ENCODE data around the gene AIPL1.

Gene AIPL1

DNA sequence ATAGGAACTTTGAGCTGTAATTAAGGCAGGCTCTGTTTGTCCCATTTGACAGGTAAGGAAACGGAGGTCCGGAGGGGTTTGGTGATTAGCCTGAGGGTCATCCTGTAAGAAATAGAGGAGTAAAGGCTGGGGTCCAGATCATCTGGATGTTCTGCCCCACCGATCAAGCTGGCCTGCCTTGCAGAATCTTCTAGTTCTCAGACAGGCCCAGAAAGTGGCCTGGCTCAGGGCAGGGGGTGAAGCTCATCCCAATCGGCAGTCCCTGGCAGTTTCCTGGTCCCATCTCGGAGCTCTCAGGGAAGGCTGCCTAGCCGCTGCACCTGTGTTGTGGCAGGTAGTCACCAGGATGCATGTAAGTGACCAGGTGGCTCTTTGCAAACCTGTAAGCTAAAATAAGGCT lies 13.6 kb upstream of the AIPL1 start:
- no peak for DNase-seq

- DNase-seq = no peak
These were observed 11.7 kb upstream of the AIPL1 start for GRCh38 chr17:6446516-6447100.

GRCh38 chr17:6444571-6445335 lies 9.8 kb upstream of the AIPL1 start:
- no peak for DNase-seq

DNA sequence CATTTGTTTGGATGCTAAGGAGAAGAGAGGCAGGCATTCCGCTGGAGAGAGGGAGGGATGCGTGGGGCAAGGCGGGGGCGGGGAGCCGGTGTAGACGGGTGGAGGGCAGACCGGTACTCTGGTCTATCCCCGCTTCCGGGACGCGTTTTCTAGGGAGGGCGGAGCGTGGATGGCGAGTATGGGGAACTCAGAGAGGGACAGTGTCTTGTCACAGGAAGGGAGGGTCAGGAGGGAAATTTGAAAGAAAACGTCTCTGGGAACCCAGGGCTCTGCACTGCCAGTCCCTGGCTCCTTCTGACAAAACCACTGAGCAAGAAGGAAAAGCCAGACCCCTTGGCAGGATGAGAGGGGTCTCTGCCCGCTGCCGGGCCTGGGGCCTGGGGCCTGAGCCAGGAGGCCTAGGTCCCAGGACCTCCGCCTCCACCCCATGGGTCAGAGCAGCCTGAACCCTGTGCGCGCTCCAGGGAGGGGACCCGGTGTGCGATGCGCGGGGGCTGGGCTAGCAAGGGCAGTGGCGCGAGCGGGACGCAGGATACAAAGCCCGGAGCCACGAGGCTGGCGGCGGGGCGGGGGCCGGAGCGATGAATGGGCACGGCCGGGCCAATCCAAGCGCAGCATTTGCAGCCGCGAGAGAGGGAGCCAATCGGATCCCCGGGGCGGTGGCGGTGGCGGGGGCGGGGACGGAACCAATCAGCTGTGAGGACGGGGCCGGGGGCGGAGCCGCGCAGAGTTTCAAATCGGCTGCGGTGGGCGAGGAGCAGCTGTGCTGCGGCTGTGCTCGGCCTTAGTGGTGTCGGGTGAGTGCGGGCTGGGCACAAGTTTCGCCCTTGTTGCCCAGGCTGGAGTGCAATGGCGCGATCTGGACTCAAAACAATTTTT lies 9.0 kb upstream of the AIPL1 start, which contains the start of gene PIMREG:
TSS of gene PIMREG (plus strand) at position 764 of the 879 bp plus-strand sequence. CDS start 656 bp downstream, outside the sequence.
- peak; percentile 92 to 98 (median 97) for DNase-seq

GRCh38 chr17:6442775-6443174 lies 7.9 kb upstream of the AIPL1 start:
- DNase-seq = no peak

- DNase-seq = no peak
These were observed 5.0 kb upstream of the AIPL1 start for GRCh38 chr17:6439951-6440350.

DNA sequence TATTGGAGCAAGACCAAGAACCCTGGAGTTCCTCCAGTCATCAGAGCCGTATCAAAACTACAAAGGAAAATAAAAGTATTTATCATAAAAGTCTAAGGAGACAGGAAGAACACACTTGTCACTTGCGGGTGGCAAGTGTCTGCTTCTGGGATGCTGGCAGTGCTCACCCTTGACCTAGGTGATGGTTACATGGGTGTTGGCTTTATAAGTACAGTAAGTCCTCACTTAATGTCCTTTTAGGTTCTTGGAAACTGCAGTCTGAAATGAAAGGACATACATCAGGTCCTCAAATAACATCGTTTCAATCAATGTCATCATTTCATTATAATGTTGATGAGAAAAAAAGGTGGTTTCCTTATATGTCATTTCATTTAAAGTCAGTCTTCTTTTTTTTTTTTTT lies 3.0 kb upstream of the AIPL1 start:
- no peak for DNase-seq

- no peak for DNase-seq
These were observed 2.5 kb upstream of the AIPL1 start for GRCh38 chr17:6437466-6437865.

- DNase-seq = peak; percentile 71 to 84 (median 83)
These were observed 1.0 kb upstream of the AIPL1 start for GRCh38 chr17:6435968-6436367.

- DNase-seq = peak in 1 of 3 donors; percentile 17
These were observed 4.2 kb downstream of the AIPL1 start for GRCh38 chr17:6430769-6431168.

DNA sequence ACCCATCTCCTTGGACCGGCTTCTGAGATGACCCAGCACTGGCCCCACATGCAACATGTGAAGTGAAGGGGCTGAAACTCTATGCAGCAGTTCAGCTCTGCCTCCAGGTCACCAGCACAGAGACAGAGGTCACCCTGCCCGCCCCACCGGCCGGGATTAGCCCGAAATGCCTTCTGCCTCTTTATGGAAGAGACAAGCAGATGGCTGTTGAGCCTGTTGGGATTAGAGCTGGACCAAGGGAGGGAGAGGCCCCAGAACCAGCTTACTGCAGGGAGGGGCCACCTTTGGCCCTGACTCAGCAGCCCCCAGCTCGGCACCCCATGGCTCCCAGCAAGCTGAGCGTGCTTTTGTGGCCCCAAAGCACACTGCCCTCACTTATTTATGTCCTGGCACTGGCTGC lies 5.7 kb downstream of the AIPL1 start:
- no peak for DNase-seq

DNA sequence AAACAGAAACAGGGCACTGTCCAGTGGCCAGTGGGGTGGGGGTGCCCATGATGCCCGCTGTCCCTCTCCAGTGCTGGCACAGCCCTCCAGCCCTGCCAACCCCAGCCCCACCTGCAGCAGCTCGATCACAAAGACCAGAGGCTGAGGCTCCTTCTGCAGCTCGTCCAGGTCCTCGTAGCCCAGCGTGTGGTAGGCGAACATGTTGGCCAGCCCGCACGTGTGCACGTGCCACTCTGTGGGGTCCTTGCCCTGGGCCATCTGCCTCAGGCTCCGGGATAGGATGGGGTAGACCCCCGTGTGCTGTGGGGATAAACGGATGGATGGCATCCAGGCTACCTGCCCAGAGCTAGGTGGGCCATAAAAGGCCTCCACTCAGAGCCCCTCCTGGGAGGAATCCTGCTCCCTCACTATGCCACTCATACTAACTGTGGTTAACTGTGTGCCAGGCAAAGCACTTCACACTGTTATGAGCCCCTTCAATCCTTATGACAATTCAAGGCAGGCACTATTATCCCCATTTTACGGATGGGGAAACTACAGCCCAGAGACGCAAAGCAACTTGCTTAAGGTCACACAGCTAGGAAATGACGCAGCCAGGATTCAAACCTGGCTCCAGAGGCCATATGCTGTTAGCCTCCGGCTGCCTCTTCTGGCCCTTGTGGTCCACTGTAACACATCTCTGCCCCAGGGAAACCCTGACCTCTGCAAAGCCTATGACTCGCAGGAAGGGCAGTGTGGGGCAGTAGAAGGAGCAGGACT lies 6.5 kb downstream of the AIPL1 start:
- no peak for DNase-seq

DNA sequence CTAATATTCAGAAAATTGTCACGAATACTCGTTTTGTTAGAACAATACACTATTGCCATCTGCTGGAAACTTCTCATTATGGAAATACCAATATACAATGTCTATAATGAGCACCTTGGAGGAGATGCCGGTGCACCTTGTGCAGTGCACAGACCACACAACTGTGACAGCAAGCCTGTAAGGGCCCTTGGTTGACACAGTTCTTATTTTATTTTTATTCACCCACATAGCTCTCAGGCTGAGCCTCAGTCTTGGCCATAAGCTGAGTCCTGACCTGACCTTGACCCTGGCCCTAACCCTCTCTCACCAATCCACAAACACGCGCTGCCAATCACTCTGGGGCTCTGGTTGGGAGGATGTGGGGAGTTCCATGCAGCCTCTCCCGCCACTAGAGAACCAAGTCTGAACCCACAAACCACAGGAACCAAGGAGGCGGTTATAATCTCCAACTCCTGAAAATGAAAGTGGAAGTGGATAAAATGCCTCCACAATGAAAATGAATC lies 7.6 kb downstream of the AIPL1 start:
- DNase-seq = peak; percentile 73 to 80 (median 78)

GRCh38 chr17:6426356-6427101 lies 8.4 kb downstream of the AIPL1 start:
- no peak for DNase-seq

DNA sequence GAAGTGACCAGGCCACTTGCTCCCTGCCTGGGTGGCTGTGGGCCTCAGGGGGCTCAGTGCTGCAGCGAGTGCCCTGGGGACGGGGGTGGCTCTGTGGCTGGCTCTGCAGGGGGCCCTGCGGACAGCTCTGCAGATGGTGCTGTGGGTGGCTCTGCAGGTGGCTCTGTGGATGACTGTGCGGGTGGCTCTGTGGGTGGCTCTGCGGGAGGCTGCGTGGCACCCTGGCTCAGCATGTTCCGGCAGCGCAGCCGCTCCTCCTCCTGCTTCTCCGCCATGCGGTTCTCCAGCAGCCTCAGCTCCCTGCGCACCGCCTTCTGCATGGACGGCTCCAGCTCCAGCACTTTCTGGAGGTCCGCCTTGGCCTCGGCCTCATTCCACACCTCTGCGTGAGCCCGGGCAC lies 9.5 kb downstream of the AIPL1 start:
- DNase-seq = no peak

GRCh38 chr17:6423931-6424330 lies 11.0 kb downstream of the AIPL1 start:
- DNase-seq = no peak

- no peak for DNase-seq
These were observed 12.2 kb downstream of the AIPL1 start for GRCh38 chr17:6422654-6423241.

GRCh38 chr17:6421700-6422604 lies 13.0 kb downstream of the AIPL1 start:
- DNase-seq = peak; percentile 83 to 92 (median 91)

GRCh38 chr17:6420173-6420641 lies 14.7 kb downstream of the AIPL1 start:
- DNase-seq = peak; percentile 28 to 56 (median 49)

GRCh38 chr17:6415616-6416015 lies 19.3 kb downstream of the AIPL1 start:
- DNase-seq = no peak

All from suppressor macrophage treated with lipopolysaccharide for 1 hour (primary cell).